SK-MEL-5 (cell line): Measurements from ENCODE around the gene ADAMTS7. TPM values are rescaled to one million over a fixed set of nuclear protein-coding genes. Genes with fewer than 3 reads are reported as not detected.
"Not testable (repeated sequence)": the region's sequence is repeated elsewhere in the genome, so short reads cannot be mapped to it uniquely, and the experiment has no call there.

Experiments used
- DNase-seq: peaks from one replicate; pipeline ENCODE4 v3.0.0-alpha.2; 2016; ENCODE audit warnings: low read depth, low spot score
- in situ Hi-C: cut with HindIII; loops from 2 replicates; pipeline ENCODE4 v1.10.0; 2016; ENCODE audit warnings: low sequenced_read_pairs, high pct_unique_total_duplicates, low pct_unique_long_range_greater_than_20kb
- total RNA-seq: library from RNA; depleted of rRNA; stranded (reverse); fragments of >200 nt; shearing (Covaris generic); gene quantifications from 2 replicates; pipeline ENCODE4 v1.2.3, GENCODE V29; 2014

The ADAMTS7 gene
- total RNA-seq, 1 experiment from 2014 or later = 2.0 TPM

DNA sequence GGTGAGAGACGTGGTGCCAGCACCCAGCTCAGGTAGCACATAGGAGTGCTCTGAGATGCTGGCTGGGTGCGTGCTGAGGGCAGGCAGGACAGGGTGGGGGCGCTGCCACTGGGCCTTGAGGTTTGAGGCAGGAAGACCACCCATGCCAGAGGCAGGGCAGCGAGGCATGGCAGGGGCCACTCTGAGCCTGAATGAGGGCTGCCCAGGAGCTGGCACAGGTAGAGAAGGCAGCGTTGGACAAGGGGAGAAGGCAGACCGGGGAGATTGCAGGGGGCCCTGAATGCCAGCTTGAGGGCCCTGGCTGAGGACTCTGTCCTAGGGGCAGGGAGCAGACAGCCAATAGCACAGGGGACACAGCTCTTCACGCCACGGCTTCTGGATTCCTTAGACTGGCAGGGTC lies 50.2 kb downstream of the ADAMTS7 start:
- in situ Hi-C loops = no loop called here

GRCh38 chr15:78760091-78760882 lies 51.0 kb downstream of the ADAMTS7 start:
- in situ Hi-C loops, DNase-seq: not testable (repeated sequence)

More for the DNA sequence above, 50.2 kb downstream of the ADAMTS7 start:
- no peak for DNase-seq

GRCh38 chr15:78759361-78759998 lies 51.8 kb downstream of the ADAMTS7 start:
- DNase-seq, in situ Hi-C loops: not testable (repeated sequence)

DNA sequence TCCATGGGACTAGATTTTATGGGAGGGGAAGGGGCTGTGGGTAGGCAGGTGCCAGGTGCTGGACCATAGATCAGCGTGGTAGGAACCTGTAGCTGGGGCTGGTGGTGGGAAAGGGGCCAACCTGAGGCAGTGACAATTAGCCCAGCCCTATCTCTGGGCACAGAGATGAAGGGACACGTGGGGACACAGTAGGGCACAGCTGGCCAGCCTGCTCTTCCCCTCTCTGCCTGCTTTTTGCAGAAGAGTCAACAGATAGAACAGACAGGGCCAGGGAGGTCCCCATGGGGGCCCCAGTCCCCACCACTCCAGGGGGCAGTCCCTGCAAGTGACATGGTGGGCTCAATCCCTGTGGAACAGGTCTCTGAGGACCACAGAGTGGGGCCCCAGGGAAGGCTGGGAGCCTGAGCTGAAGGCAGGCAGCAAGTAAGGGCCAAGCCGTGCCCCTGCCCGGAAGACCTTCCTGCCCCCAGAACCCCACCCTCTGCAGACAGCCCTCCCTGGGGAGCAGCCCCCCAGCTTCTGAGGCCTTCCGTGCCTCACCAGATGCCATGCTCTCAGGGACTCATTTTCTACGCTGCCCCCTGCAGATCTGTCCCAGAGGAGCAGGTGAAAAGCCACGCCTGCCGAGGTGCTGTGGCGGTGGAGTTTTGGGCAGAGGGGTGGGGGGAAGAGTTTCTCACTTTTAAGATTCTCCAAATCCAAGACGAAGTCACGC lies 52.6 kb downstream of the ADAMTS7 start:
- in situ Hi-C loops, DNase-seq: not testable (repeated sequence)

DNA sequence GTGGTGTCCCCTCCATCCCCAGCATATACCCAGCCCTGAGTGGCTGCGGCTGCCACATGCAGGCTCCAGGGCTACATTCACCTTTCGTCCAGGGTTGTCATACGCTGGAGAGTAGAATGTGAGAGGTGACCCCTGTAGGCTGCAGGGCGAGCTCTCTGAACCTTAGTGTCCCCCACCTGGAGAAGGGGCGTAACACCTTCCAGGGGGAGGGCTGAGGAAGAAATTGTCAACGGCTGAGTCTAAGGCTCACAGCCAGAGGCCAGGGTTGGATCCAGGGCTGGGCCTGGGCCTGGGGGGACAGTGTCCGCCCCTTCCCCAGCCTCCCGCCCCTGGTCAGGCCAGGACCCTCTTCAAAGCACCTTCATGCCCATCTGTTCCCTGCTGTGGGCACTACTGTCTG lies 53.2 kb downstream of the ADAMTS7 start:
- in situ Hi-C loops = not testable (repeated sequence)

GRCh38 chr15:78757636-78757905 lies 53.7 kb downstream of the ADAMTS7 start:
- in situ Hi-C loops = no loop called here
- no peak for DNase-seq

More for the DNA sequence above, 53.2 kb downstream of the ADAMTS7 start:
- not testable (repeated sequence) for DNase-seq

- in situ Hi-C loops = not testable (repeated sequence)
- peak; percentile 64 for DNase-seq
Observed at GRCh38 chr15:78756781-78757635, 54.3 kb downstream of the ADAMTS7 start.

DNA sequence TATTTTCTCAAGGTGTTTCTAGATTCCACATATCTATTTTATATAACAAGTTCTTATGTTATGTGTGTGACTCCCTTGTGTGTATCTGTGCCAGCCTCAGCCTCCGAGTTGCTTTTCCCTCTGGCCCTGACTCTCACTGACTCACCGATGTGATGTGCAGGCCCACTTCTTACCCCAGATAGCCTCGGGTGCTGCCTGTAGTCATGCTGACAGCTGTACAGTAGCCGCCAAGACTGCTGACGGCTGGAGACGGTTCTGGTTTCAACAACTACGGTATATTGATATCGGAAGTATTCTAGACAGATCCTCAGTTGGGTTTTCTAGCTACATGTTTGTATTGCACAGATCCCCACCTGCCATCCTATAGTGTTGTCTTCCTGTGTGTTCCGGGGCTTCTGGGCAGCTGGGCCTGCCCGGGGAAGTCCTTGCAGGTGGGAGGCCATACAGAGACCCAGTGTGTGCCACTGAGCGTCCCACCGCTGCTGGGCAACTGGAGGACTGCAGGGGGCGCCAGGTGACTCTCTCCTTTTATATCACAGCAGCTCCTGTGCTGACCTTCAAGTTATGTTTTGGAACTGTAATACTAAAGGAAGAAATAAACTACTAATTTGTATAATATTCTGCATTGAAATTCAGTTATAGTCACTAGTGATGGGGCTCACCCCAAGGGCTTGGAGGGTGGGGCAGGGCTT lies 55.2 kb downstream of the ADAMTS7 start:
- in situ Hi-C loops = not testable (repeated sequence)
- DNase-seq = peak; percentile 60

DNA sequence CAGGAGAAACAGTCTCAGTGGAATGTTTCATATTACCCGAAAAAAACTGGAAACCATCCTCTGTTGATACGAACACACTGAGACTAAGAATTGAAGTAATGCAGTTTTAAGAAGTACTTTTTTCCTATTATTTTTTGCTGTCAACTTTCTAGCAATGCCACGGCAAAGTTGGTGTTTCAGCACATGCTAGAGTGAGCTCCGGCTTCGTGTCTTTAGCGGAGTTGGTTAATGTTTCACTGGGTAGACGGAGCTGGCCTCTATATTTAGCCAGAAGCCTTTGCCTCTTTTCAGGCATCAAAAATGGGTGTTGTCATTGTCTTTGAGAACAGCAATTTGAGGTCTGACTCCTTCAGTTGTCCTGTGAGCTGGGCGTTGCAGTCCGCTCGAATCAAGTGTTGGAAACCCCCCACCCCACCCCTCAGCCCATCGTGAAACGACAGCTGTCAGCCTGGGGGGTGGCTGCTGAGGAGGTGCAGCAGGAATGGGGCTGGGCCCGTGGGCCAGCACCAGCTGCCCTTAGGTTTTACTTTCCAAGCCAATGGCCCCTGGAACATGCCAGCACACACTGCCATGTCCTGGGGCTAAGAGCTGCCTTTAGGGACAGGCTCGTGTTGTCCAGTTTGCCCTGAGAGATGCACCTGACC lies 56.5 kb downstream of the ADAMTS7 start:
- in situ Hi-C loops = not testable (repeated sequence)

GRCh38 chr15:78753751-78754535 lies 57.3 kb downstream of the ADAMTS7 start:
- DNase-seq, in situ Hi-C loops: not testable (repeated sequence)

More for the DNA sequence above, 56.5 kb downstream of the ADAMTS7 start:
- not testable (repeated sequence) for DNase-seq

GRCh38 chr15:78753359-78753659 lies 58.0 kb downstream of the ADAMTS7 start:
- in situ Hi-C loops, DNase-seq: not testable (repeated sequence)

- in situ Hi-C loops = no loop called here
- DNase-seq = no peak
Observed at GRCh38 chr15:78752492-78753358, 58.5 kb downstream of the ADAMTS7 start.

- in situ Hi-C loops = no loop called here
Observed at GRCh38 chr15:78751602-78751979, 59.7 kb downstream of the ADAMTS7 start.

GRCh38 chr15:78750974-78751601 lies 60.2 kb downstream of the ADAMTS7 start:
- in situ Hi-C loops = not testable (repeated sequence)
- DNase-seq = peak; percentile 88

More at GRCh38 chr15:78751602-78751979, 59.7 kb downstream of the ADAMTS7 start:
- DNase-seq = no peak

- in situ Hi-C loops = no loop called here
- DNase-seq = no peak
Observed at GRCh38 chr15:78750566-78750965, 60.7 kb downstream of the ADAMTS7 start.
